Measurements from ENCODE around the gene TTLL10. TPM values are rescaled to one million over a fixed set of nuclear protein-coding genes. Genes with fewer than 3 reads are reported as not detected.

TTLL10 gene
- polyA plus RNA-seq, 1 donor (not counting 4 experiments of a cell fraction or from before 2014, with no cell fraction given), result not detected

GRCh38 chr1:1179983-1180861, 6.5 kb downstream of the TTLL10 start:
- Histone ChIP-seq H3K36me3 (ENCODE audit: control insufficient read depth in 2 of 2, extremely low read depth in 1 of 2, insufficient read depth in 2 of 2, low read length in 2 of 2) (no peaks in the 10 kb centered on the region), H3K4me3 (ENCODE audit: control insufficient read depth in 2 of 3, extremely low read depth in 1 of 3, insufficient read depth in 2 of 3, low read depth in 1 of 3, low read length in 3 of 3) (no peak overlapping the region), H3K4me2 (ENCODE audit: control insufficient read depth, extremely low read depth, insufficient read depth, low read depth, low read length) (no peak overlapping the region), H3K9ac (ENCODE audit: control insufficient read depth, extremely low read depth, insufficient read depth, low read length) (no peak overlapping the region), H3K4me1 (ENCODE audit: control insufficient read depth, extremely low read depth, insufficient read depth, low read length) (no peaks in the 10 kb centered on the region), H3K27me3 (ENCODE audit: control insufficient read depth, extremely low read depth, insufficient read depth, low read length) (peaks cover 3% of the 10 kb centered on the region), H3K9me3 (ENCODE audit: control insufficient read depth, low read depth, low read length) (no peaks in the 10 kb centered on the region), H4K20me1 (ENCODE audit: control insufficient read depth, extremely low read depth, insufficient read depth, low read length) (no peaks in the 10 kb centered on the region), H3K79me2 (ENCODE audit: control insufficient read depth, insufficient read depth, low read length) (no peaks in the 10 kb centered on the region), H2AFZ (ENCODE audit: control insufficient read depth, low read length) (no peak overlapping the region), H3K27ac (ENCODE audit: control insufficient read depth, insufficient read depth, low read length) (no peak overlapping the region), H3K9me1 (ENCODE audit: control insufficient read depth, extremely low read depth, insufficient read depth, low read length) (no peaks in the 10 kb centered on the region)
- FAIRE-seq (no peak), DNase-seq (ENCODE audit: low read depth, low spot score) (no peak)
- dilution Hi-C loops (cut with MboI; ENCODE audit: extremely low pct_ligation_motif_present, low sequenced_read_pairs), result no loop called here
- TF ChIP-seq, protein P1, sequence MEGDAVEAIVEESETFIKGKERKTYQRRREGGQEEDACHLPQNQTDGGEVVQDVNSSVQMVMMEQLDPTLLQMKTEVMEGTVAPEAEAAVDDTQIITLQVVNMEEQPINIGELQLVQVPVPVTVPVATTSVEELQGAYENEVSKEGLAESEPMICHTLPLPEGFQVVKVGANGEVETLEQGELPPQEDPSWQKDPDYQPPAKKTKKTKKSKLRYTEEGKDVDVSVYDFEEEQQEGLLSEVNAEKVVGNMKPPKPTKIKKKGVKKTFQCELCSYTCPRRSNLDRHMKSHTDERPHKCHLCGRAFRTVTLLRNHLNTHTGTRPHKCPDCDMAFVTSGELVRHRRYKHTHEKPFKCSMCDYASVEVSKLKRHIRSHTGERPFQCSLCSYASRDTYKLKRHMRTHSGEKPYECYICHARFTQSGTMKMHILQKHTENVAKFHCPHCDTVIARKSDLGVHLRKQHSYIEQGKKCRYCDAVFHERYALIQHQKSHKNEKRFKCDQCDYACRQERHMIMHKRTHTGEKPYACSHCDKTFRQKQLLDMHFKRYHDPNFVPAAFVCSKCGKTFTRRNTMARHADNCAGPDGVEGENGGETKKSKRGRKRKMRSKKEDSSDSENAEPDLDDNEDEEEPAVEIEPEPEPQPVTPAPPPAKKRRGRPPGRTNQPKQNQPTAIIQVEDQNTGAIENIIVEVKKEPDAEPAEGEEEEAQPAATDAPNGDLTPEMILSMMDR (optimal IDR thresholded peaks at IDR 0.05 in 1 of 3, IDR thresholded peaks at IDR 0.05 in 1 of 3, conservative IDR thresholded peaks at IDR 0.05 in 1 of 3; ENCODE audit: extremely low read depth in 1 of 3, insufficient read depth in 2 of 3, low read length in 3 of 3), result no peak
- no peak for TF ChIP-seq EZH2 (IDR thresholded peaks at IDR 0.05; ENCODE audit: low read length)

- dilution Hi-C loops (cut with MboI; ENCODE audit: extremely low pct_ligation_motif_present, low sequenced_read_pairs), result no loop called here
Observed at GRCh38 chr1:1181129-1181937, 7.7 kb downstream of the TTLL10 start.

More at GRCh38 chr1:1181129-1181937, 7.7 kb downstream of the TTLL10 start:
- Histone ChIP-seq H3K79me2 (ENCODE audit: control insufficient read depth, insufficient read depth, low read length) (no peaks in the 10 kb centered on the region), H3K4me3 (ENCODE audit: control insufficient read depth in 2 of 3, extremely low read depth in 1 of 3, insufficient read depth in 2 of 3, low read depth in 1 of 3, low read length in 3 of 3) (no peak overlapping the region), H2AFZ (ENCODE audit: control insufficient read depth, low read length) (no peak overlapping the region), H3K9ac (ENCODE audit: control insufficient read depth, extremely low read depth, insufficient read depth, low read length) (no peak overlapping the region), H3K9me3 (ENCODE audit: control insufficient read depth, low read depth, low read length) (no peaks in the 10 kb centered on the region), H3K27me3 (ENCODE audit: control insufficient read depth, extremely low read depth, insufficient read depth, low read length) (peaks cover 7% of the 10 kb centered on the region), H3K4me1 (ENCODE audit: control insufficient read depth, extremely low read depth, insufficient read depth, low read length) (no peaks in the 10 kb centered on the region), H3K27ac (ENCODE audit: control insufficient read depth, insufficient read depth, low read length) (no peak overlapping the region), H3K9me1 (ENCODE audit: control insufficient read depth, extremely low read depth, insufficient read depth, low read length) (no peaks in the 10 kb centered on the region), H3K4me2 (ENCODE audit: control insufficient read depth, extremely low read depth, insufficient read depth, low read depth, low read length) (no peak overlapping the region), H4K20me1 (ENCODE audit: control insufficient read depth, extremely low read depth, insufficient read depth, low read length) (no peaks in the 10 kb centered on the region), H3K36me3 (ENCODE audit: control insufficient read depth in 2 of 2, extremely low read depth in 1 of 2, insufficient read depth in 2 of 2, low read length in 2 of 2) (no peaks in the 10 kb centered on the region)
- TF ChIP-seq, protein P1 (optimal IDR thresholded peaks at IDR 0.05 in 1 of 3, IDR thresholded peaks at IDR 0.05 in 1 of 3, conservative IDR thresholded peaks at IDR 0.05 in 1 of 3; ENCODE audit: extremely low read depth in 1 of 3, insufficient read depth in 2 of 3, low read length in 3 of 3), result no peak
- no peak for TF ChIP-seq EZH2 (IDR thresholded peaks at IDR 0.05; ENCODE audit: low read length)
- FAIRE-seq (no peak), DNase-seq (ENCODE audit: low read depth, low spot score) (no peak)

All from keratinocyte (primary cell).